NCI-H345 (cell line): Measurements from ENCODE around the gene NAA35.
"Not testable (repeated sequence)": the region's sequence is repeated elsewhere in the genome, so short reads cannot be mapped to it uniquely, and the experiment has no call there.

Source experiments
- DNase-seq: peaks from one replicate; lab custom pipeline; 2025; lab: John Stamatoyannopoulos, UW

NAA35 gene

DNA sequence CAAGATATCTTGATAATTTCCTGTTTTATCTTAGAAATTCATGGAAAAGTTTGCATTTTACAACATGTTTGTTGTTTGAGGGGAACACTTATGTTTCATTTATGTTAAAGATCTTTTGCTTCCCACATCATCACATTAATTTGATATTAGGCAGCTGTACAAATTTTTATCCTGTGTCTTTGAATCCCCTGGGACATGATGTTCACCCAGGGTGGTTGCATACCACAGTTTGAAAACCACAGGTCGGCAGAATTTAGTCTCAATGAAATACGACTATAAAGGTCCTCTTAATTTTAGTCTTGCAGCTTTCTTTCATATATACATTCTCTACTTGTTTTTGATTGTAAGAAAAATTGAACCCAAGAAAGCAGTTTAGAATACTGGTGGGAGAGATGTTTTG lies 3.7 kb downstream of the NAA35 start:
- DNase-seq: no peak

- DNase-seq: no peak
These were observed 8.8 kb downstream of the NAA35 start for GRCh38 chr9:85949586-85950335.

DNA sequence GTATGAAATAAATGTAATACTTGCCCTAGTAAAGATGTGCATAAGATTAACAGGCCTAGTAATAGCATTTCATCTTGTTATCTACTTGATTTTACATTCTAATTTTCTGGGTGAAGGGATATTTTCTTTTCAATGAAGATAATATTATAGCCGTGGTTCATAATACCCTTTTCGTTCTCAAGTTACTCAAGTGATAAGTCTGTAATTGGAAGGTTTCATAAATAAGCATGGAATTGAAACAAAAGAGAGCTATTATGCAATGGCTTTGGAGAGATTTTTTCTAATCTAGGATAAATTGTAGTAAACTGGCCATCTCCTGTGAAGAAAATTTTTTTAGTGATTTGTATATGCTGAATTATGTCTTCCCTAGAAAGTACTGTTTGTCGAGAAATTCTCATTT lies 19.0 kb downstream of the NAA35 start:
- no peak for DNase-seq

DNA sequence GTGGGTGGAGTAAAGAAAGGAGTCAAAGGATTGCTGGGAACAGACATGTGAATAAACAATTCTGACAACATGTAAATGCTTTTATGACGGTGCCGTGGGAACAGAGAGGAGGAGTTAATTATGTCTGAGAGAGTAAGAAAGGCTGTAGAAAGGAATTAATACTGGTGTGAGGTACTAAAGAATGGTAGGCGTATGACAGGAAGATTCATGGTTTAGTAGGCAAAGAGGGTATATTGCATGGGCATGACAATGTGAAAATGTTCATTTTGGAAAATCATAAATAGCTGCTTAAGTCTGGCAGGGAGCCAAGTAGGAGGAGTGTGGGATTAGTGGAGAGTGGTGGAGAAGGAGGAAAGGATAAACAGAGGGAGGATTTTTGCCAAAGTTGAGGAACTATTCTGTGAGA lies 19.7 kb downstream of the NAA35 start:
- peak; percentile 26 for DNase-seq

DNA sequence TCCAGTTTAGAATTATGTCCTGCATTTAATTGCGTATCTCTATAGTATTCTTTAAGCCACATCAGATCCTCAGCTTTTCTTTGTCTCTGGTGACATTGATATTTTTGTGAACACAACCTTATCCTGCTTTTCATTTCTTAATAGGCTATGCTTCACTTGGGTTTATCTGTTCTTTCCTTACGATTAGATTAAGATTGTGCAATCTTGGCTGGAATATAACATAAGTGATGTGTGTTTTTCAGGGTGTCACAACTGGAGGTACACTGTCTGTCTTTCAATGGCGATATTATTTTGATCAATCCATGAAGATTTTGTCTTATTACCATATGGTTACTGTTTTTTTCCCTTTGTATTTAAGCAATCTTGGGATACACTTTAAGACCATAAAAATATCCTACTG lies 23.6 kb downstream of the NAA35 start:
- no peak for DNase-seq

GRCh38 chr9:85964949-85965348 lies 24.0 kb downstream of the NAA35 start:
- no peak for DNase-seq

GRCh38 chr9:85969727-85970126 lies 28.8 kb downstream of the NAA35 start:
- no peak for DNase-seq

DNA sequence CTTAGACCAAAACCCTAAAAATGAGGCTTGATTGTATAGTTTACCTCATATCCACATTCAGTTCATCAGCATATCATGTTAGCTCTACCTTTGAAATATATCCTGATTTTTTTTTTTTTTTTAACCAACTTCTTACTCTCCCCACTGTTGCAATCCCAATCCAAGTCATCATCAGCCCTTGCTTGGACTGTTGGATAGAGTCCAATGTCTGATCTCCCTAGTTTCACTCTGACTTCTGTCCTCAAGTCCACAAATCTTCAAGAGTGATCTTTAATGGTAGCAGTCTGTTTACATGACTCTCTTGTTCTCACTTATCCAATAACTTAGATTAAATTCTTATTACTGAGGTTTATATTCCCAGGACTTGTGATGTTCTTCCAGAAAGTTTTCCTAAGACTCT lies 30.8 kb downstream of the NAA35 start:
- no peak for DNase-seq

DNA sequence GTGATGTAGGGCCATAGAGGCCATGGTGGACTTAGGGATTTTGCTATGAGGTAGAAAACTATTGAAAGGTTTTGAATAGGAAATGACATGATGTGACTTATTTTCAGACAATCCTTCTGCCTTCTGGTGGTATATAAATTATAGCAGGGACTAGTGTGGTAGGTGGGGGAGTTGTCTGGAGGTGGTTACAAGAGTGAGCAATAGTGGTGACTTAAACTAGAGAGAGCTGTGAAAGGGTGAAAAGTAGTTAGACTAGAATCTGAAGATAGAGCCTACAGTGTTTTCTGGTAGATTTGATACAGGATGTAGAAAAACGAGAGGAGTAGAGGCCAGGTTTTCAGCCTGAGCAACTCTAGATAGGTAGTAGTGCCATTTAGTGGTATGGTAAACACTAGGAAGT lies 32.3 kb downstream of the NAA35 start:
- no peak for DNase-seq

DNA sequence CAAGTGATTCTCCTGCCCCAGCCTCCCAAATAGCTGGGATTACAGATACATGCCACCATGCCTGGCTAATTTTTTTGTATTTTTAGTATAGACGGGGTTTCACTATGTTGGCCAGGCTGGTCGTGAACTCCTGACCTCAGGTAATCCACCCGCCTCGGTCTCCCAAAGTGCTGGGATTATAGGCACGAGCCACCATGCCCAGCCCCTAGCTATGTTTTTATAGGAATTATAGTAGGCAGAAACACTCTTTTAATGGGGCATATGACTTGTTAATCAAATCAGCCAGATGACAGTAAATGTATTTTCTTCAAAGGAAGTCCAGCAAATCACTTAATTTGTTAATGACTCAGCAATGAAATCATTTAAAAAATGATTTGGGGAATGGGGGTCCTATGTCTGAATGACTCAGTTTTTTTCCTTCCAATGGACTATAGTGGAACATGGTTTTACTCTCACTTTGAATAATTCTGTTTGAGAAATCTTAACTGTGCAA lies 33.2 kb downstream of the NAA35 start:
- DNase-seq: not testable (repeated sequence)

GRCh38 chr9:85978496-85978895 lies 37.5 kb downstream of the NAA35 start:
- DNase-seq: no peak

DNA sequence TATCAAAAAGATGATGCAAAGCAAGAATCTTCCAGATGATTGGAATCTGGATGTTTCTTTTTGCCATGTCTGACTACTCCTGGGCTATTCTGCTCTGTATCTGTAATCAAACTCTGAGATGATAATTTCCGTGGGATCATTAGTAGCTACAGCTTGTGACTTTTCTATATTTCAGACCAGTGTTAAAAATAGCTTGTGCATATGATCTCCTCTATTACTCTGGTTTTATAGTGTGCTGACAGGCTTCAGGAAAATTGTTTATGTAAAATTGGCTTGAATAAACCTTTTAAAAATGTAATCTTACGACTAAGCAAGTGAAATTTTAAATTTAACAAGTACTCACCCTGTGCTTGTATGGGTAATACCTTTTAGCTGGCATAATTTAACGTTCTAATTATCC lies 40.4 kb downstream of the NAA35 start:
- no peak for DNase-seq

GRCh38 chr9:85984457-85984856 lies 43.5 kb downstream of the NAA35 start:
- no peak for DNase-seq

DNA sequence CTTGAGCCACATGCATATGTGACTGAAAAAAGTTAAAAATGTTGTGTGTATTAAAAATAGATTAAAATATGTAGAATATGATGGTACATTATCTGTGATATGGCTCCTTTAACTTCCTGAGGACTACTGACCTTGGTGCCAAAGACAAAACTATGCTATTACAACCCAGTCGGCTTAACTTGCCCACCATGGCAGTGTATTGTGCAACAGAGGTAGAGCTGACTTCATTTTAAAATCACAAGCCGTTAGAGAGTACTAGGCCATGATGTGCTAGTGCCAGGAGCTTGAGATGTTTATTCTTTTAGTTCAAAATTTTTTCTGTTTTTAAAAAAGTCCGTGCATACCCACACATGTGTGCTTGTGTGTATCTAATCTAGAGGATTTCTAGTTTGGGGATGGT lies 46.3 kb downstream of the NAA35 start:
- no peak for DNase-seq

GRCh38 chr9:85994191-85994590 lies 53.2 kb downstream of the NAA35 start:
- no peak for DNase-seq

GRCh38 chr9:85995097-85995496 lies 54.2 kb downstream of the NAA35 start:
- no peak for DNase-seq

DNA sequence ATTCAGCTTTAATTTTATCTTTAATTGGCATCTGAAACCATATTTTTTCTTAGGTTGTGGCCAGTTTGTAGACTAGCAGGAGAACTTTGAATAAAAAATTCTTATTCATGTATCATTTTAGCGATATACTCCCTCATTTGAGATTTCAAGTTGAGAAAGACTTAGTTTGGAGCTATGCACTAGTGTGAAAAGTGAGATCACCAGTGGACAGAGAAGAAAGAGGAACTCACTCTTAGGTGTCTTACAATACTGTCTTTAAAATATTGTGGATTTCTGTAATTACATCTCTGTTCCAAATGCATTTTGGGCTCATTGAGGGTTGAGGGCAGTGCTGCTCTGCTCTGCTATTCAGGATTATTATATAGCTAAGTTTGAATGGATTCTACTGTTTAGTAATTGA lies 54.7 kb downstream of the NAA35 start:
- DNase-seq: no peak

DNA sequence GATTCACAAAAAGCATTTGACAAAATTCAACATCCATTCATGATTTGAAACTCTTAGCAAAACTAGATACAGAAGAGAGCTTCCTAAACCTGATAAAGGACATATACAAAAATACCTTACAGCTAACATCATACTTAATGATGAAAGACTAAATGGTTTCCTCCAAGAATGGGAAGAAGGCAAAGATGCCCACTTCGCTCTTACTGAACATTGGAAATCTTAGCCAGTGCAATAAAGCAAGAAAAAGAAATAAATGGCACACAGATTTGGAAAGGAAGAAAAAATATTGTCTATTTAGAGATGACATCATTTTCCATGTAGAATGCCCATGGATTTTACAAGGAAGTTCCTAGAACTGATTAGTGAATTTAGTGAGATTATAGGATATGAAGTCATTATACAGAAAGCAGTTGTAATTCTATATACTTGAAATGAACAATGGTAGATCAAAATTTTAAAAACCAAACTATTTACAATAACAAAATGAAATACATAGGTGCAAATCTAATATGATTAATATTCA lies 64.4 kb downstream of the NAA35 start:
- DNase-seq: no peak

- no peak for DNase-seq
These were observed 68.2 kb downstream of the NAA35 start for GRCh38 chr9:86009133-86009532.

- no peak for DNase-seq
These were observed 79.8 kb downstream of the NAA35 start for GRCh38 chr9:86020731-86021130.

GRCh38 chr9:86021166-86021565 lies 80.2 kb downstream of the NAA35 start:
- DNase-seq: no peak

- no peak for DNase-seq
These were observed 81.8 kb downstream of the NAA35 start for GRCh38 chr9:86022687-86023266.

- DNase-seq: no peak
These were observed 86.8 kb downstream of the NAA35 start for GRCh38 chr9:86027767-86028166.
